GM10248 (cell line): Measurements from ENCODE around the gene NAGPA.

ENCODE experiments used
- CTCF ChIA-PET: fragments of 300-600 bp; sonication (Branson Sonifier 250); formaldehyde crosslinking; extraction: SDS; loops from one replicate; lab custom pipeline; 2021; ENCODE audit warnings: antibody characterized with exemption; lab: Yijun Ruan, JAX
- POLR2A ChIA-PET: fragments of 350-650 bp; sonication (Branson Sonifier 250); formaldehyde crosslinking; extraction: SDS; loops from one replicate; lab custom pipeline; 2020; ENCODE audit warnings: antibody characterized with exemption; lab: Yijun Ruan, JAX
- DNase-seq: peaks from one replicate; pipeline ENCODE4 v3.0.0; 2012; ENCODE audit errors: extremely low spot score
- CTCF ChIP-seq: IDR thresholded peaks from 2 replicates; pipeline ENCODE4 v1.5.1; 2012; ENCODE audit warnings: mild to moderate bottlenecking, low read depth; ENCODE audit errors: extremely low read depth, missing control alignments, control extremely low read depth

NAGPA gene

GRCh38 chr16:5062790-5063765 is 29.3 kb upstream of the NAGPA start:
- no peak for TF ChIP-seq CTCF
- DNase-seq: no peak
- POLR2A ChIA-PET: no interaction called here
- CTCF ChIA-PET: interaction anchor here (0.7 to 1.7 kb wide), 2 partner anchors 12 to 103 kb away, joined by 3 read pairs; no protein-coding TSS in a partner anchor

- POLR2A ChIA-PET: no interaction called here
- DNase-seq: peak; percentile 60
- CTCF ChIA-PET: interaction anchor here (0.7 to 1.7 kb wide), 2 partner anchors 13 to 102 kb away, joined by 3 read pairs; no protein-coding TSS in a partner anchor
- no peak for TF ChIP-seq CTCF
Observed at GRCh38 chr16:5062051-5062450, 28.3 kb upstream of the NAGPA start.

- ChIA-PET CTCF (interaction anchor here (1.5 to 1.6 kb wide), 2 partner anchors 10 to 12 kb away, joined by 4 to 5 read pairs; partner anchors contain the start of gene ALG1), POLR2A (interaction anchor here (0.6 kb wide), 1 partner anchor 168 kb away, joined by 5 read pairs; no protein-coding TSS in a partner anchor)
- TF ChIP-seq CTCF: no peak
- no peak for DNase-seq
Observed at GRCh38 chr16:5060073-5060641, 26.4 kb upstream of the NAGPA start.

- no peak for TF ChIP-seq CTCF
- POLR2A ChIA-PET: no interaction called here
- no peak for DNase-seq
- CTCF ChIA-PET: interaction anchor here (1.6 to 1.8 kb wide), 2 partner anchors 10 to 25 kb away, joined by 4 read pairs; no protein-coding TSS in a partner anchor
Observed at GRCh38 chr16:5059386-5060072, 25.8 kb upstream of the NAGPA start.

- no peak for DNase-seq
- ChIA-PET CTCF (interaction anchor here (1.4 to 2.9 kb wide), 4 partner anchors 8 to 37 kb away, joined by 3 to 18 read pairs (median 4); partner anchors contain the start of gene C16orf89), POLR2A (no interaction called here)
- TF ChIP-seq CTCF: no peak
Observed at GRCh38 chr16:5058476-5058875, 24.7 kb upstream of the NAGPA start.

GRCh38 chr16:5056352-5056751 is 22.6 kb upstream of the NAGPA start:
- ChIA-PET CTCF (interaction anchor here (0.8 to 2.9 kb wide), 12 partner anchors 10 to 36 kb away, joined by 3 to 18 read pairs (median 4); partner anchors contain the start of genes C16orf89 and NAGPA), POLR2A (no interaction called here)
- DNase-seq: peak; percentile 69
- TF ChIP-seq CTCF: peak; percentile 51
